Measurements from ENCODE around the gene PKIG.
"Not testable (repeated sequence)": the region's sequence is repeated elsewhere in the genome, so short reads cannot be mapped to it uniquely, and the experiment has no call there.

PKIG gene

GRCh38 chr20:44572551-44573500 lies 9.6 kb upstream of the PKIG start:
- DNase-seq: peak; percentile 73

DNA sequence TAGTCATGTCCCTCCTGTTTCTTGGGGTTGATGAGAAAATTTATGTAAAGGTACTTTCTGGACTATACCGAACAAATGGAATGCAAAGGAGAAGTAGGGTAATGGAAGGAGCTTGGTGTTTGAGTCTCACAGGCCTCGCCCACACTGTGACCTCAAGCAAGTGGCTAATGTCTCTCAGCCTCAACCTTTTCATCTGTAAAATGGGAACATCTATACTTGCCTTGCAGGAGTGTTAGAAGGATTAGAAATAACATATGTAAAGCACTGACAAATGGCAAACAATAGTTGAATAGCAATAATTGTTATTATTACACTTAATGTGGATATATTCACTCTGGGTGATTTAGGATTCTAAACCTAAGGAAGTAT lies 8.9 kb upstream of the PKIG start:
- DNase-seq: no peak

DNA sequence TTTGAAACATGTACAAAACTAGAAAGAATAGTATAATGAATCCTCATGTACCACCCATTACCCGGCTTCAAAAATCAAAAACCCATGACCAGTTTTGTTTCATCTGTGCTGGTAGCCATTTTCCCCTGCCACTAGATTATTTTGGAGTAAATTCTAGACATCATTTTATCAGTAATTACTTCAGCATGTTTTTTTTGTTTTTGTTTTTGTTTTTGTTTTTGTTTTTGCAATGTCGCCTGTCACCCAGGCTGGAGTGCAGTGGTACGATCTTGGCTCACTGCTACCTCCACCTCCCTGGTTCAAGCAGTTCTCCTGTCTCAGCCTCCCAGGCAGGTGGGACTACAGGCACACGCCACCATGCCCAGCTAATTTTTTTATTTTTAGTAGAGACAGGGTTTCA lies 8.0 kb upstream of the PKIG start:
- no peak for DNase-seq

- DNase-seq: no peak
Observed at GRCh38 chr20:44576297-44576696, 6.1 kb upstream of the PKIG start.

- no peak for DNase-seq
Observed at GRCh38 chr20:44579313-44580081, 2.9 kb upstream of the PKIG start.

DNA sequence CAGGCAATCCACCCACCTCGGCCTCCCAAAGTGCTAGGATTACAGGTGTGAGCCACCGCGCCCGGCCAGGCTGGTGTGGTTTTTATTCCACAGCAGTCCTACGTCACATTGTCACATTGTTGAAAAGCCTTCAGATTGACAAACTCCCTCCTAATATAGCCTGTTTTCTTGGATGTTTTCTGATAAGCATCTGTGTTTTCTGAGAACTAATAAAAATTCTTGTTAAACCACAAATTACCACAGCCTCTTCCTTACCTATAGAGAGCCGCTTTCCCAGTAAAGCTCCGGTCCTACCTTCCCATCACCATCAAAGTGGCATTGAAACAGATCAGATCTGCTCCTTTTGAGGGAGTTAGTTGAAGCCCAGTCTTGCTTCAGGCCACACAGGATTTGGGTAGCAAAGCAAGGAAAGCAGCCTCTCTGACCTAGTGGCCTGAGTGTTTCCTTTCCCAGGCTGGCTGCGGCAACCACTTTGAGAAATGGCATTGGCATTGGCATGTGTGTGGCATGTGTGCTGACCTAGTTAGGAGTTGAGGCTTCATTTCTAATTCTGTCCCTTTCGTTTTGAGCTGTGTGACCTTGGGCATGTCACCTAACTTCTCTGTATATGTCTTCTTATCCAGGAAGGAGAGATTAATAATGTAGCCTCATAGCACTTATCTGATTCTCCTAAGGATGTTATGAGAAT lies 1.7 kb upstream of the PKIG start:
- DNase-seq: no peak

- no peak for DNase-seq
Observed at GRCh38 chr20:44581515-44581914, 864 bp upstream of the PKIG start.

- no peak for DNase-seq
Observed at GRCh38 chr20:44583157-44583556, 778 bp downstream of the PKIG start.

DNA sequence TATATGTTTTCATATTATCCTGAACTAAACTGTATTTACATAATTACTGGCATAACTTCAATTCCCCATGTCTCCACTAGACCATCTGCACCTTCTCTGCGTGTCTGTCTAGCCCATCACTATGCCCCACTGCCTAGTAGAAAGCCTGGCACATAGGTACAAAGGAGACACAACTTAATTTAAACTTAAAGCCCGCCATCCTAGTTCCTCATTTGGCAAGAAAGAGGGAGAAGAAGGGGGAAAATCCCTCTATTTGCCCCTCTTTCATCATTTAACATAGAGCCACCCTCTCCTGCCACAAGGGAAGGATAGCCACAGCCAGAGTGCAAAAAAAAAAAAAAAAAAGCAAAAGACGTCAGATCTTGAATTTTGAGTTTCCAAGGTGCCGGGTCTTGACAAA lies 1.8 kb downstream of the PKIG start:
- DNase-seq: no peak

DNA sequence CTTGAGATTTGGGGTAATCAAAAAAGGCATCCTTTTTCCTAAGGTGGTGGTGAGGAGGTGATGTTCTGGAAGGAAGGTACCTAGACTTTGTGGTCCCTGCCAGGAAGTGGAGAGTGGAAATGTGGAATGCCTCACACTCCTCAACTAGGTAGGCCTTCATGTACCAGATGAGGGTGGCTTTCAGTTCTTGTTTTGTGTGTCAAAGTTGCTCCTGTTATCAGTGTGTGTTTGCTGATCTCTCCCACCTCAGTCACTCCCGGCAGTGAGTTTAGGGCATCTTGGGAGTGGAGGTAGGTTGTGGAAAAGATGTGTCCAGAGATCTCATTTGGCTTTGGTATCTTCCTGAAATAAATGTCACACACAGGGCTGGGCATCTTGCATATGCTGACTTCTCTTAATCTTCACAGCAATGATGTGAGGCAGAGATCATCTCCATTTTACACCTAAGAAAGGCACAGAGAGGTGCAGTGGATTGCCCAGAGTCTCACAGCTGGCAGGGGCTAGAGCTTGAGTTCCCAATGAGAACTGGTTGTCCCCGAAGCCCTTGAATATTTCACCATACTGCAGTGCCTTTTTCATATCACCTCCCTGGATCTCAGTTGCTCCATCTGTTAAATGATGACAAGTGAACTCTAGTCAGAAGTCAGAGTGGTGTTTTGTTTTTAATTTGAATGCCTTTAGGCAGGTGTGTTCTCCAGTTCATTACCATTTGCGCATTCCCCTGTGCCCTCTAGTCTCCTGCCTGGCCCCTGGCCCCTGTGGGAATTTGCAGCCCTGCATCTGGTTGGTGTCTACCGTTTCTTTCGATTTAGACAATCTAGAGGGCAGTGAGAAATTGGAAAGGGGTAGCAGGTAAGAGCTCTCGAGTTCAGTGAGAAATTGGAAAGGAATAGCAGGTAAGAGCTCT lies 2.9 kb downstream of the PKIG start:
- no peak for DNase-seq

DNA sequence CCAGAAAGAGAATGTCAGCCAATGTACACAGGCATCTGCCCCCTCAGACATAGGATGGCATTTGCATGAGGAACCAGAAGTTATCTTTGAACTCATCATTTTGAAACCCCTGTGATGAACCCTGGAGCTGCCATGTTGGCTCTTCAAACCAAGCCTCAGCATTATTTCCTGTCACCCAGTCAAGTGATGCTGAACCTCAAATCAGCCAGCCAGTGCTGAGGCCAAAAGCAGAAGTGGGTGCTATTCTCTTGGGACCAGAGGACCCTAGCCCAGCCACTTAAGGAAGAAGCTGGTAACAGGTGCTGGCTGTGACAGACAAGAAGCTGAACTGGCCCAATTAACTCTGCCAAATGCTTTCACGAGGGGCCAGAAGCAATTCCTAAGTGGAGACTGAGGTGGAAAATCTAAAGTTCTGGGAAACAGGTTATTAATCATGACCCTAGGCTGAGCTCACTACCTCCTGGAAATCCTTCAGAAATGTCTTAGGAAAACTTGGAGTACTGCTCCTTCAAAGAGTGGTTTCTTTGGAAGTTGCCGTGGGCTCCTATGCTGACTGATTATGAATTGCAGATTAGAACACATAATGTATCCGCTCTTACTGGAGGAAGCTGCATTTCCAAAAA lies 4.0 kb downstream of the PKIG start:
- no peak for DNase-seq

DNA sequence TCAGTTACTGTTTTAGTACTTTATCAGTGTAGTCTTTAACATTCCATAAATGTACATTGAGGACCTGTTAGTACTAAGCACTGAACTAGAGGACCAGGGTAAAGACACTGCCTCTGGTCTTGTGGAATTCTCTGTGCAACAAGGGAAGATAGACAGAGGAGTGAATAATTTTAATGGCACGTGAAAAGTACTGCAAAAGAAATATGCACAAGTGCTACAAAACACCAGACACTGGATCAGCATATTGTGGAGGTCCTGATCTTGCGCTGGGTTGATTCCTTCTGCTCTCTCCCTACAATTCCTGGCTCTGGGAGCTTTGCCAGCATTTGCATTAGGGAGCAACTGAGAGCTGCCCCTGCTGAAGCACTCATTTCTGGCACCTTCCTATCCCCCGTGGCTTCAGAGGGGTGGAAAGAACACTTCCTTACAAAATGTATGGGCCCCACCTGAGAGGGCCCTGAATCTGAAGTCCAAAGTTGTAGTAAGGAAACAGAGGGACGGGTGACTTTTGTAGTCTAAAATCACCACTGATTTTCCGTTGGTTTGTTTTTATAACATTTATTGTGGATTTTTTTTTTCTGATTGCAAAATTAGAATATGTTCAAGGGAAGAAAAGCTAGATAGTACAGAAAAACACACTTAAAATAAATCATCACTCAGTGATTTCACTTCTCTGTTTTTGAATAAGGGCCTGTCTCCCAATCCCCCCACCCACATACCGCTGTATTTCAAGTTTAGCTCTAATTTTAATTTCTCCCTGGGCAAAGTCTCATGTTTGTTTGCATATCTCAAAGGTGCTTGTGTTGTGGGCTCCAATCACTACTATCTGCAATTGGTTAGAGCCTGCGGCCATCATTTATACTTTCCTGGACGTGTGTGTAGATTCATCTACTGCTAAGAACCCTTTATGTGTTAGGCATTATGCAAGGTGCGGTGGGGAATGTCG lies 4.9 kb downstream of the PKIG start:
- DNase-seq: no peak

DNA sequence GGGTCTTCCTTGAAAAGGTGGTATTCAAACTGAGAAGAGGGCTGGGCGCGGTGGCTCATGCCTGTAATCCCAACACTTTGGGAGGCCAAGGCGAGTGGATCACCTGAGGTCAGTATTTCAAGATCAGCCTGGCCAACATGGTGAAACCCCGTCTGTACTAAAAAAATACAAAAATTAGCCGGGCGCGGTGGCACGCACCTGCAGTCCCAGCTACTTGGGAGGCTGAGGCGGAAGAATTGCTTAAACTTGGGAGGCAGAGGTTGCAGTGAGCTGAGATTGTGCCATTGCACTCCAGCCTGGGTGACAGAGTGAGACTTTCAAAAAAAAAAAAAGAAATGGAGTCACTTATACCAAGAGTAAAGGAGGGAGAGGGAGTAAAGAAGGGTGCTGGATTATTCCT lies 5.9 kb downstream of the PKIG start:
- DNase-seq: not testable (repeated sequence)

- no peak for DNase-seq
Observed at GRCh38 chr20:44589537-44589936, 7.2 kb downstream of the PKIG start.

DNA sequence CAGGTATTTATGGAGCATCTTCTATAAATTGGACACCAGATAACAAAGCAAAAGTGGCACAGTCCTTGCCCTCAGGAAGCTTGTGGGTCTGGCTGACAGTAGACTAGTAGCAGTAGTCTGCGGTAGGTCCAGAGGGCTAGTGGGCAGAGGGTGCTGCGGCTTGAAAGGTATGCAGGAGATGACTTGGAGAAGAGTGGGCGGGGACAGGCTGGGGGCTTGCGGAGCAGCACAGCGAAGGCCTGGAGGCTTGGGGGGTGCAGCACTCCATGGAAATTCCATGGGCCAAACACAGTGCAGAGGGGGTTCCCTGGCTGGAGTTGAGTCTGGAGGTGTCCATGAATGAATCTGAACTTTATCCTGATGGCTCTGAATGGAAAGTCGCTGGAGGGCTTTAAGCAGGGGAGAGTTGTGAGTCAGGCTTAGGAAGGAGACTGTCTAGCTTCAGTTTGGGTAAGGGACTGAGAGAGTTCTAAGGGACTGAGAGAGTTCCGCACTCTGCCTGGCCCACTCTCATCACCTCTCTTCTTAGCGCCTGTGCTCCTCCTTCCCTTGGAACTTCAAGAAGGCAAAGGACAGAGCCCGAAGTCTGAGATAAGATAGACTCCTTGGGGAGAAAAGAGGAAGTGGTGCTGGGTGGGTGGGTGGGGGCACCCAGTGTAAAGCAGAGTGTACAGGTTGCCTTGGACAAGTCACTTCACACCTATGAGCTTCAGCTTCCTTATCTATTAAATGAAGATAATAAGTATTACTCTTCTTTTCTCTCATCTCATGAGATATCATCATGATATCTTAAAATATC lies 8.8 kb downstream of the PKIG start:
- no peak for DNase-seq

- no peak for DNase-seq
Observed at GRCh38 chr20:44592366-44592765, 10.0 kb downstream of the PKIG start.

- DNase-seq: no peak
Observed at GRCh38 chr20:44593751-44594150, 11.4 kb downstream of the PKIG start.

- DNase-seq: peak; percentile 39
Observed at GRCh38 chr20:44594730-44595129, 12.4 kb downstream of the PKIG start.

GRCh38 chr20:44596010-44596409 lies 13.6 kb downstream of the PKIG start:
- no peak for DNase-seq

- no peak for DNase-seq
Observed at GRCh38 chr20:44596876-44597275, 14.5 kb downstream of the PKIG start.

Data from T1000 (cell line).